SU-DHL-6 (cell line): ENCODE measurements around the gene THUMPD3.

Experiments used
- CTCF ChIP-seq: fragments of 200-600 bp; sonication (generic); IDR thresholded peaks from one replicate; pipeline ENCODE4 v1.5.1; 2017; ENCODE audit warnings: antibody characterized with exemption, mild to moderate bottlenecking, low read length, moderate library complexity; ENCODE audit not compliant: insufficient read depth, poor library complexity, severe bottlenecking
- EZH2phosphoT487 ChIP-seq: fragments of 200-600 bp; sonication (generic), shearing (Covaris generic); conservative IDR thresholded peaks from 2 replicates; pipeline ENCODE4 v1.6.1; 2018; ENCODE audit warnings: mild to moderate bottlenecking, antibody characterized with exemption, low read length, moderate library complexity, mixed read lengths

- no peak for TF ChIP-seq CTCF
- no peak for TF ChIP-seq EZH2phosphoT487
Measured at GRCh38 chr3:9377981-9378380, 15.1 kb downstream of the THUMPD3 start.
